ENCODE results near the gene ABCB6.

GRCh38 chr2:219228041-219228910 is 9.5 kb upstream of the ABCB6 start:
- TF ChIP-seq CTCF (IDR thresholded peaks at IDR 0.05; ENCODE audit: insufficient read depth, low read length, poor library complexity, severe bottlenecking) (no peak), EZH2phosphoT487 (conservative IDR thresholded peaks at IDR 0.05; ENCODE audit: low read length) (no peak)
